ENCODE measurements around the gene AKAP6.

DNA sequence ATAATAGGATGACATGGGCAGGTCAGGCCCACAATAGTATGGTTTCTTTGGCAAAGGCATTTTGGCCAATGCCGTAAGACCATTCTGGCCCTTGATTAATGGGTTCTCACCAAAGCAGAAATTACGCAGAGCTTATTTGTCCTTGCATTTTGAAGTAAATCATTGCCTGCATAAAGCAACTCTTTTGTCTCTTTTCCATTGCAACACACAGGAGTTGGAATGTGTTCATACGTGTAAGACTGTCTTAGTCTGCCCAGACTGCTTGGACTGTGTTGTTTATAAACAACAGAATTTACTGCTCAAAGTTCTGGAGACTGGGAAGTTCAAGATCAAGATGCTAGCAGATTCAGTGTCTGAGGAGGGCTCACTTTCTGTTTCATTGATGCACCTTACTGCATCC, 506.8 kb downstream of the AKAP6 start:
- TF ChIP-seq, protein P1, sequence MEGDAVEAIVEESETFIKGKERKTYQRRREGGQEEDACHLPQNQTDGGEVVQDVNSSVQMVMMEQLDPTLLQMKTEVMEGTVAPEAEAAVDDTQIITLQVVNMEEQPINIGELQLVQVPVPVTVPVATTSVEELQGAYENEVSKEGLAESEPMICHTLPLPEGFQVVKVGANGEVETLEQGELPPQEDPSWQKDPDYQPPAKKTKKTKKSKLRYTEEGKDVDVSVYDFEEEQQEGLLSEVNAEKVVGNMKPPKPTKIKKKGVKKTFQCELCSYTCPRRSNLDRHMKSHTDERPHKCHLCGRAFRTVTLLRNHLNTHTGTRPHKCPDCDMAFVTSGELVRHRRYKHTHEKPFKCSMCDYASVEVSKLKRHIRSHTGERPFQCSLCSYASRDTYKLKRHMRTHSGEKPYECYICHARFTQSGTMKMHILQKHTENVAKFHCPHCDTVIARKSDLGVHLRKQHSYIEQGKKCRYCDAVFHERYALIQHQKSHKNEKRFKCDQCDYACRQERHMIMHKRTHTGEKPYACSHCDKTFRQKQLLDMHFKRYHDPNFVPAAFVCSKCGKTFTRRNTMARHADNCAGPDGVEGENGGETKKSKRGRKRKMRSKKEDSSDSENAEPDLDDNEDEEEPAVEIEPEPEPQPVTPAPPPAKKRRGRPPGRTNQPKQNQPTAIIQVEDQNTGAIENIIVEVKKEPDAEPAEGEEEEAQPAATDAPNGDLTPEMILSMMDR (IDR thresholded peaks at IDR 0.05 in 2 of 3, conservative IDR thresholded peaks at IDR 0.05 in 1 of 3; ENCODE audit: control insufficient read depth in 2 of 3, extremely low read depth in 1 of 3, insufficient read depth in 1 of 3, low read depth in 3 of 3, low read length in 3 of 3), result no peak
- TF ChIP-seq MYC (IDR thresholded peaks at IDR 0.05; ENCODE audit: insufficient read depth, insufficient read length, insufficient replicate concordance, low read length, severe bottlenecking) (no peak), POLR2AphosphoS5 (IDR thresholded peaks at IDR 0.05; ENCODE audit: low read length) (no peak)
